Lung microvascular endothelial cell (primary cell): ENCODE data around the gene ROMO1. TPM values are rescaled to one million over a fixed set of nuclear protein-coding genes. Genes with fewer than 3 reads are reported as not detected.
A peak's percentile ranks its signal among the peaks of the same experiment; 100 is the strongest.
"Not testable (repeated sequence)": the region's sequence is repeated elsewhere in the genome, so short reads cannot be mapped to it uniquely, and the experiment has no call there.

Experiments
- DNase-seq, 2 donors: peaks; one replicate each; pipeline versions ENCODE4 v3.0.0 to v3.0.0-alpha.2; 2010; ENCODE audit warnings: low read depth in 2 of 2
- total RNA-seq: library from RNA; depleted of rRNA; stranded (reverse); fragments of >200 nt; gene quantifications from 2 replicates; pipeline ENCODE4 v1.2.1, GENCODE V29; 2014

The ROMO1 gene
- total RNA-seq, 1 donor from 2014 or later, result 284 TPM

DNA sequence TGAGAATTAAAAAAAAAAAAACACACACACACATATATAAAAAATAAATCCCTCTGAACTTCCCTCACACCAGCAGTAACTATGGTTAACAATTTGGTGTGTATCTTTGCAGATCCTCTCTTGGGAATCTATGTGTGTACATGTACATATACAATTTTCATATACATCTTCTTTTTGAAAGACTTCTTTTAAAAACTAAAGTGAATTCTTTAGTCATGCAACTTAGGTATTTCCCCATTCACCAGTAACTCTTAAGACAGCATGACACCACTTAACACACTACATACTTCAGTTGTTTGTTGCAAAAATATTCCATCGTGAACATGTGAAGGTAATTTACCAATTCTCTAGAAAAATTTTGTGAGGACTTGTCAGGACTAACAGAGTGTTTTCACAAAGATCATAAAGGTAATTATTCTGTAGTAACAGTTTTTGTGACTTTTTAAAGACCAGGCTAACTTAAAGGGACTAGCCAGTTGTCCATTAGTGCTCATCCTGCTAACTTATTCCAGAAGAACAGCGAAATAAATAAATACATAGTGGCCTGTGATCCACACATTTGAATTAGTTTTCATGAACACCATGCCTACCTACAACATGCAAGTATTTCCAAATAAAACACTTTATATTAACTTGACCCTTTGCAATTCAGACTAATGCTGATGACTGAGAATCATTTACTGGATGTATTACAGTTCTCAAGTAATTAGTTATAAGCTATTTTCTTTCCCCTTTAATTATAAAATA, 30.8 kb downstream of the ROMO1 start:
- no peak for DNase-seq

- no peak for DNase-seq
Observed at GRCh38 chr20:35730583-35731468, 31.6 kb downstream of the ROMO1 start.

DNA sequence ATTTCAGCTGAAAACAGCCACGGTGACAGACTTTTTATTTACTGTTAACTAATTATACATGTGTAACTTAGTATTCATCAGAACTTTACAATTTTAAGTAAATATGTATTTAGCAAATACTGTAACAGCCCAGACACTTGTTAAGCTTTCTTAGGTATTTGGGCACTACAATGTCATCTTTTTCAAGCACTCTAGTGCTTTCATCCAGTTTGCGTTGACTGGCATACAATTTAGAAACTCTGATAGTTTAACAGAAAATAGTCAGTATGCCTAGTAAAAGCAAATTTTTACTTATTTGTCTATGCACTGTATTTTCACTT, 32.2 kb downstream of the ROMO1 start:
- DNase-seq, result no peak

DNA sequence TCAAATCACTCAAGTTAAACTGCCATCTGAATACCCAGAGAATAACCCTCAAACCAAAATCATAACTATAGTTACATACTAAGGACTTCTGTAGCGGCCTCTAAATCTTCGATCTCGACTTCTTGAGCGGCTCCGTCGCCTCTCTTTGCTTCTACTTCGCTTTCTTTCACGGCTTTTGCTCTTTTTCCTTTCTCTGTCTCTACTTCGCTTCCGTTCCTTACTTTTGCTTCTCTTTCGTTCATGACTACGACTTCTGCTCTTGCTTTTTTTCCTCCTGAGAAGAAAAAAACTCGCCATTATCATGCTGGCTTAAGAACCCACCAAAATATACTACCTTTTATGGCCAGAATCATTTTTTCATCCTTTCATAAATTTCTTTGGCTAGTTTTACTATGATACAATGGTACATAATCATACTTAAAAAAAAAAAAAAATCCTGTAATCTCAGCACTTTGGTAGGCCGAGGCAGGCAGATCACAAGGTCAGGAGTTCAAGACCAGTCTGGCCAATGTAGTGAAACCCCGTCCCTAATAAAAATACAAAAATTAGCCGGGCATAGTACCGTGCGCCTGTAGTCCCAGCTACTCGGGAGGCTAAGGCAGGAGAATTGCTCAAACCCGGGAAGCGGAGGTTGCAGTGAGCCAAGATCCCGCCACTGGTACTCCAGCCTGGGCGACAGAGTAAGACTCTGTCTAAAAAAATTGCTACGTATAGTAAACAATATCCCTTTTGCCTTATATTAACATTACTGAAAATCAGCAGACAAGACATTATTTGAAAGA, 32.8 kb downstream of the ROMO1 start:
- no peak for DNase-seq

GRCh38 chr20:35732644-35732982, 33.4 kb downstream of the ROMO1 start:
- DNase-seq, result no peak

DNA sequence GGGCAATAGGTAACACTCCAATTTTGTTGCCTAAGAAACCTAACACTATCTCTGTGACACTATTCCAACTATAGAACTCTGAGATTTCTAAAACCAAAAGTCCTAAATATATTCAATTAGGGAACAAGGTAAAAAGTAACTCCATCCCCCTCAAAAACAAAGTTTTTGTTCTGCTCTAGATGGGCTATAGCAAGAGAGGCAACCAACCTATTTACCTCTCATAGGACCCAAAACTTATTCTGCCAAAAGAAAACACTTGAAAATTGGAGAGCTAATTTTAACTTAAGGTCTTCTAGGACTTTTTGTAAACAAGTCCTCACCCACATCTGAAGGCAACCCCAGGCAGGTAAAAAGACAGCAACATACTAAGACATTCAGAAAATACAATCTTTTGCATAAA, 35.2 kb downstream of the ROMO1 start:
- DNase-seq, result no peak

- no peak for DNase-seq
Observed at GRCh38 chr20:35734777-35735649, 35.8 kb downstream of the ROMO1 start.

GRCh38 chr20:35735826-35736470, 36.7 kb downstream of the ROMO1 start:
- DNase-seq, result no peak

DNA sequence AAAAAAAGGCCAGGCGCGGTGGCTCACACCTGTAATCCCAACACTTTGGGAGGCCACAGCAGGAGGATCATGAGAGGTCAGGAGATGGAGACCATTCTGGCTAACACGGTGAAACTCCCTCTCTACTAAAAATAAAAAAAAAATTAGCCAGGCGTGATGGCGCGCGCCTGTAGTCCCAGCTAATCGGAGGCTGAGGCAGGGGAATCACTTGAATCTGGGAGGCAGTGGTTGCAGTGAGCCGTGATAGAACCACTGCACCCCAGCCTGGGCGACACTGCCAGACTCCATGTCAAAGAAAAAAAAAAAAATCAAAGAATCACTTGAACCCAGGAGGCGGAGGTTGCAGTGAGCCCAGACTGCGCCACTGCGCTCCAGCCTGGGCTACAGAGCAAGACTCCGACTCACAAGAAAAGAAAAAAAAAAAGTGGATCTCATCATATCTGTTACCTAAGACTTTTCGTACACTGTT, 38.7 kb downstream of the ROMO1 start:
- no peak for DNase-seq

DNA sequence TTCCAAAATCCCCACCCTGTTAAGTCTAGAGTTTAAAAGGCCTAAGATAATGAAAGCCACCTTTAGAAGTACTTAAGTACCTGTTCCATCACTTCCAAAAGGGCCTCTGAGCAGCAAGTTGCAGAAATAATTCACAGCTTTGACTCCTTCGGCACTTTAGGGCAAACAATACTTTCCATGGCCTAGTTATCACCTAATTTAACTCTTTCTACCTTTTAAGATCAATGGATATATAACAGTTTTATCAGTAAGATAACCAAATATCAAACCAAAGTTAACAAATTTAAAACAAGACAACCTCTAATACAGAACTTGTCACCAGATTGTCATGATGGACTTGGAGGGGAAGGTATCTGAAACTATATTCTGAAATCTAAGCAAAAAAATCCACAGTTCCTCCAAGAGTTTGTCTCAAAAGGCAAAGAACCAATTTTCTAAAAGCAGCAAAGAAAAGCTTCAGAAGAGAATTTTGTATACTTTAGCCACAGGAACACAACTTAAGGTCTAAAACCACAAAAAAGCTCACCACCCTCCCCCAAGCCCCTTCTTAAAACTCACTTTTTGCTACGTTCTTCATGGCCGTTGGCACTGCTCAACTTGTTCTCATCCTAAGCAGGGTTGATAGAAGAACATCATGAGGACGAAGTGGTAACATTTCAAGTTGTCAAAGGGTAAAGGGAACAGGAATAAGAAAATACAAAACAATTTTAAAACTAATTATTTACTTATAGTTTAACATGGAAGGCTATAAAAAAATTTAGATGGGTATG, 39.4 kb downstream of the ROMO1 start:
- no peak for DNase-seq

- peak; percentile 44 to 53 for DNase-seq
Observed at GRCh38 chr20:35739294-35740163, 40.3 kb downstream of the ROMO1 start.

DNA sequence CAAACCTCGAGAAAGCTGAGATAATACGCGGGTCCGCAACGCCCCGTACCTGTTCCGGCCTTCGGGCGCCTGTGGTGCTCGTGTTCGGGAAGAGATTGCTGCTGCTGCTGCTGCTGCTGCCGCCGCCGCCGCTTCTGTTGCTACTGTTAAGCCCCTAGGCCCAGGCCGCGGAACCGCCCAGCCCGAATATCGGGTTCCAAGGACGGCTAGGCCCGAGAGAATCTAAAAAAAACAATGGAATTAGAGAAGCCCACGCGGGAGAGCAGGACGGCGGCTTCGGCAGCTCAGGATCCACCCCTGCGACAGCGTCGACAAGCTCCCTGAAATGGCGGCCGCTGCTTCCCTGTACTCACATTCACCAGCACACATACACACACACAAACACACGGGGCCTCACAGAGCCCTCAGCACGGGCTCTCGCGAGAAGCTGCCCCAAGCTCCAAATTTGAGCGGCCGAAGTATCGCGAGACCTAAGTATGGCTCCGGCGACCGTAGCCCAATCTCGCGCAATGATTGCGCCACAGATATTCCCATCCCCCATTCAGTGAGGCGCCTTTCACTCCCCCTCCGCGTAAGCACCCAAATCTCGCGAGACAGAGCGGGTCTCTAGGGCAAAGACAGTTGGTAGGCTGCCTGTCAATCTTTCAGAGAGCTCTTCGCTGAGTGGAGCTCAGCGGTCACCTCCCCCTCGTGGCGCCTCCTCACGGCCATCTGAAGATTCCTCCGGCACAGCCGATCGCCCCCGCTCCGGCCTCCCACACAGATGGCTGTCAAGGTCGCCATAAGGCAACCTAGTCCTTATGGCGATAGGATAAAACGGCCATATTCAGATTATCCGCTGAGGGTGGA, 42.9 kb downstream of the ROMO1 start, which contains the start of gene RBM39:
TSS of gene RBM39 (minus strand) at position 369 of the 849 bp plus-strand sequence. CDS start 1,386 bp downstream, outside the sequence.
- peak; percentile 100 for DNase-seq

DNA sequence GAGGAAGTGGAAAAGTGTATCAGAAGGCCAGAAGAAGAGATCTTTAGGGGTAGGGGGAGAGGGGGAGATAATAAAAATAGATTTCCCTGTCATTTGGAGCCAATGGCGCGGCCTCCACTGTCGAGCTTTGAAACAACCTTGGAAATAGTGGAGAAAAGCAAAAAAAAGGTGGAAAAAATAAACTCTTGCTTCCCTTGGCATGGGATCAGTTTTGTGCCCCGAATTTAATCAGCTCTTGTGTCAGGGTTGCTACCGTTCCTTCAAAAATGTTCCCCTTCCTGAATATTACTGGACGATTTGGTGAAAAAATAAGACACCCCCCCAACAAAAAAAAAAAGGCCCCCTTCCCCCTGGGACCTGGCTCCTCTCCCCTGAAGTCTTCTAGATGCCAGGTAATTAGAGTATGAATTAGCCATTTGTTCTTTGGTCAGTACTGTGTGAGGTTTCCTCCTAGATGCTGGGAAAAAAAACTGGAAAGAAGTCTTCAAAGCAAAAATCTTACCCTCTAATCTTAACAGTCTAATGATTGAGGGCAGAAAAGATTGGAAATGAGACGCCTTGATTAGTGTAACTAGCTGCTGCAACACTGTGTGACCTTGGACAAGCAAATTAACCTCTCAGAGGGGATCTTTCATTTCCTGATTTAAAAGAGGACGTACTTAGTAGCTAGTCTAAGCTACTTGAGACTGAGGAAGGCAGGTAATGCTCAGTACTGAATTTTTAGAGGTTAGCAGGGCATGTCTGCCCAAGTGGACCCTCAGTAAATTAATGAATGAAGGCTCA, 43.7 kb downstream of the ROMO1 start:
- DNase-seq, result peak in 1 of 2 donors; percentile 35

GRCh38 chr20:35743693-35744491, 44.7 kb downstream of the ROMO1 start:
- DNase-seq, result peak; percentile 45 to 55

DNA sequence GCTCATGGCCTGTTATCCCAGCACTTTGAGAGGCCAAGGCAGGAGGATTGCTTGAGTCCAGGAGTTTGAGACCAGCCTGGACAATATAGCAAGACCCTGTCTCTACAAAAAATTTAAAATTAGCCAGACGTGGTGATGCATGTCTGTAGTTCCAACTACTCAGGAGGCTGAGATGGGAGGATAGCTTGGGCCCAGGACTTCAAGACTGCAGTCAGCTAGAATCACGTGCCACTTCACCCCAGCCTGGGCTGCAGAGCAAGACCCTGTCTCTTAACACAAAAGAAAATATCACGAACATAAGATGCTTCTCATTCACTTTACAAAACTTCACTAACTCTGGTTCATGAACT, 45.3 kb downstream of the ROMO1 start:
- not testable (repeated sequence) for DNase-seq
